ENCODE measurements around the gene CFAP73.

DNA sequence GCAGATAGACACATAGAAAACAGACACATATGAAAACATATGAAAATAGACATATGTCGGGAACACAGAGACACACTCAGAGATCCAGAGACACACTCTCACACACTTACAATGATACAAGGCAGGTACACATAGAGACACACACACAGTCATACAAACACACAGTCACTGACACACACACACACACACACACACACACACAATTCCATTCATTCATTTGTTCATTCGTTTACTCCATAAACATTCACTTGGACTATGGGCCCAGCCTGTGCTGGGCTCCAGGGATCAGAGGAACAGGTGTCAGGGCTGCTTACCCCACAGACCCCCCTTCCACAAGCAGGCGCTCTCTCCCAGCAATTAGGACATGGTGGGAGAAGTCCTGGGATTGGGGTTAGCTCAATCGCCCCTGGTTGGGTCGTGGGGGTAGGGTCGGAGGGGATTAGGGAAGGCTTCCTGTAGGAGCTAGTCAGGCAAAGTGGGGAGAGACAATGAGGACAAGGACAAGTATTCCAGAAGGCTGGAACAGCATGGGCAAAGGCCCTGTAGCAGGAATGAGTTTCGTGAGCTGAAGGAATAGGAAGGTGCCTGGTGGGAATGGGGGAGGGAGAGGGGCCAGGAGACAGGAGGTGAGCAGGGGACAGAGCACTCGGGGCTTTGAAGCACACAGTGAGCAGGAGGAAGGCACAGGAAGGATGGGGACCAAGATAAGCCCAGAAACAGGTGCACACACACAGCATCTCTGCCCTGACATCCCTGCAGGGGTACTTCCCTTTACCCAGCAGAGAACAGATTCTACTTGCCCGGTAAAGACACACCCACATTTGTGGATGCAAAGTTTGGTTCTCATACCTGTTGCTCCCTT is 20.5 kb upstream of the CFAP73 start:
- TF ChIP-seq POLR2AphosphoS5 (IDR thresholded peaks at IDR 0.05; ENCODE audit: low read depth, low read length) (no peak), CTCF (IDR thresholded peaks at IDR 0.05) (no peak), TCF7L2 (IDR thresholded peaks at IDR 0.05; ENCODE audit: low read depth, low read length) (no peak)
- TF ChIP-seq, protein P1, sequence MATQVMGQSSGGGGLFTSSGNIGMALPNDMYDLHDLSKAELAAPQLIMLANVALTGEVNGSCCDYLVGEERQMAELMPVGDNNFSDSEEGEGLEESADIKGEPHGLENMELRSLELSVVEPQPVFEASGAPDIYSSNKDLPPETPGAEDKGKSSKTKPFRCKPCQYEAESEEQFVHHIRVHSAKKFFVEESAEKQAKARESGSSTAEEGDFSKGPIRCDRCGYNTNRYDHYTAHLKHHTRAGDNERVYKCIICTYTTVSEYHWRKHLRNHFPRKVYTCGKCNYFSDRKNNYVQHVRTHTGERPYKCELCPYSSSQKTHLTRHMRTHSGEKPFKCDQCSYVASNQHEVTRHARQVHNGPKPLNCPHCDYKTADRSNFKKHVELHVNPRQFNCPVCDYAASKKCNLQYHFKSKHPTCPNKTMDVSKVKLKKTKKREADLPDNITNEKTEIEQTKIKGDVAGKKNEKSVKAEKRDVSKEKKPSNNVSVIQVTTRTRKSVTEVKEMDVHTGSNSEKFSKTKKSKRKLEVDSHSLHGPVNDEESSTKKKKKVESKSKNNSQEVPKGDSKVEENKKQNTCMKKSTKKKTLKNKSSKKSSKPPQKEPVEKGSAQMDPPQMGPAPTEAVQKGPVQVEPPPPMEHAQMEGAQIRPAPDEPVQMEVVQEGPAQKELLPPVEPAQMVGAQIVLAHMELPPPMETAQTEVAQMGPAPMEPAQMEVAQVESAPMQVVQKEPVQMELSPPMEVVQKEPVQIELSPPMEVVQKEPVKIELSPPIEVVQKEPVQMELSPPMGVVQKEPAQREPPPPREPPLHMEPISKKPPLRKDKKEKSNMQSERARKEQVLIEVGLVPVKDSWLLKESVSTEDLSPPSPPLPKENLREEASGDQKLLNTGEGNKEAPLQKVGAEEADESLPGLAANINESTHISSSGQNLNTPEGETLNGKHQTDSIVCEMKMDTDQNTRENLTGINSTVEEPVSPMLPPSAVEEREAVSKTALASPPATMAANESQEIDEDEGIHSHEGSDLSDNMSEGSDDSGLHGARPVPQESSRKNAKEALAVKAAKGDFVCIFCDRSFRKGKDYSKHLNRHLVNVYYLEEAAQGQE (IDR thresholded peaks at IDR 0.05; ENCODE audit: insufficient read depth in 1 of 2, low read depth in 2 of 2, low read length in 1 of 2), result no peak
